HepG2 (cell line): ENCODE data around the gene NCBP3. TPM values are rescaled to one million over a fixed set of nuclear protein-coding genes. Genes with fewer than 3 reads are reported as not detected.

Experiments used
- CBX5 ChIP-seq: sonication (generic); formaldehyde crosslinking; IDR thresholded peaks from 2 replicates; pipeline ENCODE4 v1.4.0; 2020; ENCODE audit warnings: missing genetic modification reagents, borderline replicate concordance
- CEBPG ChIP-seq: IDR thresholded peaks from 2 replicates; pipeline ENCODE4 v1.6.1; 2016
- ELF3 ChIP-seq: IDR thresholded peaks from 2 replicates; pipeline ENCODE4 v1.6.1; 2016; ENCODE audit warnings: missing genetic modification reagents, missing compliant biosample characterization
- ESRRA ChIP-seq: sonication (generic); formaldehyde crosslinking; IDR thresholded peaks from 2 replicates; pipeline ENCODE4 v1.5.1; 2020; ENCODE audit warnings: mild to moderate bottlenecking, low read depth, missing genetic modification reagents
- ETV6 ChIP-seq: sonication (generic); formaldehyde crosslinking; conservative IDR thresholded peaks from 2 replicates; pipeline ENCODE4 v1.4.0; 2020; ENCODE audit warnings: missing genetic modification reagents
- GABPA ChIP-seq, 2 experiments: IDR thresholded peaks; 2 replicates each; pipeline ENCODE4 v1.6.1; 2011 to 2016; ENCODE audit warnings: low read depth in 2 of 2, low read length in 1 of 2, missing biosample characterization in 1 of 2, missing genetic modification characterization in 1 of 2
- HIC2 ChIP-seq: sonication (generic); formaldehyde crosslinking; IDR thresholded peaks from 2 replicates; pipeline ENCODE4 v1.9.0; 2022; ENCODE audit warnings: low read depth, missing genetic modification reagents
- HMG20A ChIP-seq: IDR thresholded peaks from 2 replicates; pipeline ENCODE4 v1.6.1; 2016; ENCODE audit warnings: borderline replicate concordance
- HNF4A ChIP-seq: sonication (generic); formaldehyde crosslinking; IDR thresholded peaks from 2 replicates; pipeline ENCODE4 v1.4.0; 2020; ENCODE audit warnings: missing genetic modification reagents
- HNRNPH1 ChIP-seq: fragments of 200-400 bp; formaldehyde crosslinking; optimal IDR thresholded peaks from 2 replicates; pipeline ENCODE3; 2017; ENCODE audit warnings: mild to moderate bottlenecking, low read depth, low read length
- KMT2B ChIP-seq: IDR thresholded peaks from 2 replicates; pipeline ENCODE4 v1.6.1; 2016; ENCODE audit warnings: missing genetic modification reagents, missing compliant biosample characterization
- MIXL1 ChIP-seq: IDR thresholded peaks from 2 replicates; pipeline ENCODE4 v1.6.1; 2016
- NCOA2 ChIP-seq: sonication (generic); formaldehyde crosslinking; IDR thresholded peaks from 2 replicates; pipeline ENCODE4 v1.8.0; 2022; ENCODE audit warnings: inconsistent platforms
- NPAS2 ChIP-seq: sonication (generic); formaldehyde crosslinking; IDR thresholded peaks from 2 replicates; pipeline ENCODE4 v1.8.0; 2022; ENCODE audit warnings: mild to moderate bottlenecking, missing genetic modification reagents, borderline replicate concordance
- PHF21A ChIP-seq: sonication (generic); formaldehyde crosslinking; IDR thresholded peaks from 2 replicates; pipeline ENCODE4 v1.5.0; 2020; ENCODE audit warnings: mild to moderate bottlenecking, missing genetic modification reagents
- POLR2G ChIP-seq: fragments of 200-400 bp; formaldehyde crosslinking; IDR thresholded peaks from 2 replicates; pipeline ENCODE4 v1.6.1; 2018; ENCODE audit warnings: mild to moderate bottlenecking, low read depth, low read length, moderate library complexity
- SMC3 ChIP-seq: IDR thresholded peaks from 2 replicates; pipeline ENCODE4 v1.6.1; 2011; ENCODE audit warnings: low read length, improper control_type of control experiment
- SNAPC5 ChIP-seq: sonication (generic); formaldehyde crosslinking; IDR thresholded peaks from 2 replicates; pipeline ENCODE4 v1.8.1; 2023; ENCODE audit warnings: mild to moderate bottlenecking, missing genetic modification reagents, borderline replicate concordance
- TRIM24 ChIP-seq: sonication (generic); formaldehyde crosslinking; IDR thresholded peaks from 2 replicates; pipeline ENCODE4 v1.8.0; 2022; ENCODE audit warnings: mild to moderate bottlenecking, missing genetic modification reagents
- ZNF331 ChIP-seq: sonication (generic); formaldehyde crosslinking; IDR thresholded peaks from 2 replicates; pipeline ENCODE4 v1.4.0; 2020; ENCODE audit warnings: missing genetic modification reagents
- ZNF430 ChIP-seq: sonication (generic); formaldehyde crosslinking; IDR thresholded peaks from 2 replicates; pipeline ENCODE4 v1.9.0; 2021; ENCODE audit warnings: mild to moderate bottlenecking, missing genetic modification reagents
- ZNF703 ChIP-seq: sonication (generic); formaldehyde crosslinking; IDR thresholded peaks from 2 replicates; pipeline ENCODE4 v1.5.1; 2020; ENCODE audit warnings: missing genetic modification reagents, mild to moderate bottlenecking, moderate library complexity, borderline replicate concordance
- ZNF772 ChIP-seq: sonication (generic); formaldehyde crosslinking; IDR thresholded peaks from 2 replicates; pipeline ENCODE4 v1.5.0; 2020; ENCODE audit warnings: mild to moderate bottlenecking, missing genetic modification reagents
- polyA plus RNA-seq, 8 experiments: library from polyadenylated mRNA; depleted of rRNA in 3 of 8; stranded (reverse) in 7 of 8; unstranded in 1 of 8; fragments of >200 nt; fragmentation: Illumina TruSeq in 4 of 8; extraction: Trizol in 4 of 8; gene quantifications; 2 replicates each; pipeline versions ENCODE4 v1.2.1 to v1.2.3, GENCODE V29; 2011 to 2016; ENCODE audit warnings: low read depth in 4 of 8, missing spikeins in 1 of 8, mixed read lengths in 1 of 8; ENCODE audit not compliant: insufficient read depth in 1 of 8
- total RNA-seq, 5 experiments: library from RNA; depleted of rRNA; stranded (reverse); fragments of >200 nt; fragmentation: Illumina TruSeq; extraction: Trizol; gene quantifications; 2 replicates each; pipeline ENCODE4 v1.2.3, GENCODE V29; 2016; ENCODE audit warnings: low read depth in 1 of 5
- TF ChIP-seq, protein P1 (sequence below): sonication (generic); formaldehyde crosslinking; conservative IDR thresholded peaks from 2 replicates; pipeline ENCODE4 v1.8.1; 2023; ENCODE audit warnings: missing genetic modification reagents
- TF ChIP-seq, protein P2 (sequence below): sonication (generic); IDR thresholded peaks from 2 replicates; pipeline ENCODE4 v1.6.1; 2016; ENCODE audit warnings: low read depth, borderline replicate concordance
- TF ChIP-seq, protein P3 (sequence below): sonication (generic); formaldehyde crosslinking; IDR thresholded peaks from 2 replicates; pipeline ENCODE4 v1.5.0; 2020; ENCODE audit warnings: missing genetic modification reagents, mild to moderate bottlenecking, borderline replicate concordance

Gene NCBP3
- total and polyA plus RNA-seq, 2 of the 13 experiments (the other 11 are each of a cell fraction or from before 2014, with no cell fraction given) = 19.5 to 24.8 TPM

DNA sequence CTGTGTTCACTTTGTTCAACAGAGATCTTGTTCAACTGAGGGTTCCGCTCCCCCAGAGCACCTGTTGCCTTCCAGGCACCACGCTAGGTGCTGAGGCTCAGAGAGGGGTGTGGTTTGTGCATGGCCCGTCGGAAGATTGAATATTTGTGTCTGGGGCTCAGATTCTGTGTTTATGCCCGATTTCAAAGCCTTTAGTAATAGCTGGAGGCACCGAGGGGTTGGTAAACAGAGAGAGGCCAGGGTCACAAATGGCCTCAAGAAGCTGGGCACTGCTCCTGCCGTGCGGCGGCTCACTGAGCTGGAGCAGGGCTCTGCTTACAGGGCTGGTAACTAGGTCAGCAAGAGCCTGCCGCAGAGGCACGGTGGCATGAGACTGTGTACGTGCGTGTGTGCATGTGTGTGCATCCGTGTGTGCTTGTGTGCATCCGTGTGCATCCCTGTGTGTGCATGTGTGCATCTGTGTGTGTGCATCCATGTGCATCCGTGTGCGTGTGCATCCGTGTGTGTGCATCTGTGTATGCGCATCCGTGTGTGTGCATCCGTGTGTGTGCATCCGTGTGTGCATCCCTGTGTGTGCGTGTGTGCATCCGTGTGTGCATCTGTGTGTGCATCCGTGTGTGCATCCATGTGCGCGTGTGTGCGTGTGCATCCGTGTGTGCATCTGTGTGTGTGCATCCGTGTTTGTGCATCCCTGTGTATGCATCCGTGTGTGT lies 50.5 kb downstream of the NCBP3 start (continued):
- TF ChIP-seq ZNF430 (CRISPR knock-in tag) = peak; percentile 14; the same call in 1 of the 2 replicates
- TF ChIP-seq ELF3 (CRISPR knock-in tag) = no peak; the same call in 1 of the 2 replicates
- TF ChIP-seq ESRRA (CRISPR knock-in tag) = peak; percentile 23; the same call in 1 of the 2 replicates
- no peak for TF ChIP-seq NPAS2 (CRISPR knock-in tag)
- peak; percentile 75 for TF ChIP-seq PHF21A
- TF ChIP-seq CBX5 (CRISPR knock-in tag) = no peak
- TF ChIP-seq POLR2G = peak; percentile 66; the same call in 1 of the 2 replicates
- TF ChIP-seq ZNF331 (CRISPR knock-in tag) = peak; percentile 26; the same call in 1 of the 2 replicates
- TF ChIP-seq SMC3 = 0 out of 2 replicates have a peak, but pooled peaks have one; percentile 6
- TF ChIP-seq, protein P1, sequence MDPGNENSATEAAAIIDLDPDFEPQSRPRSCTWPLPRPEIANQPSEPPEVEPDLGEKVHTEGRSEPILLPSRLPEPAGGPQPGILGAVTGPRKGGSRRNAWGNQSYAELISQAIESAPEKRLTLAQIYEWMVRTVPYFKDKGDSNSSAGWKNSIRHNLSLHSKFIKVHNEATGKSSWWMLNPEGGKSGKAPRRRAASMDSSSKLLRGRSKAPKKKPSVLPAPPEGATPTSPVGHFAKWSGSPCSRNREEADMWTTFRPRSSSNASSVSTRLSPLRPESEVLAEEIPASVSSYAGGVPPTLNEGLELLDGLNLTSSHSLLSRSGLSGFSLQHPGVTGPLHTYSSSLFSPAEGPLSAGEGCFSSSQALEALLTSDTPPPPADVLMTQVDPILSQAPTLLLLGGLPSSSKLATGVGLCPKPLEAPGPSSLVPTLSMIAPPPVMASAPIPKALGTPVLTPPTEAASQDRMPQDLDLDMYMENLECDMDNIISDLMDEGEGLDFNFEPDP (CRISPR knock-in tag) = 0 out of 2 replicates have a peak, but pooled peaks have one; percentile 65
- TF ChIP-seq, protein P2, sequence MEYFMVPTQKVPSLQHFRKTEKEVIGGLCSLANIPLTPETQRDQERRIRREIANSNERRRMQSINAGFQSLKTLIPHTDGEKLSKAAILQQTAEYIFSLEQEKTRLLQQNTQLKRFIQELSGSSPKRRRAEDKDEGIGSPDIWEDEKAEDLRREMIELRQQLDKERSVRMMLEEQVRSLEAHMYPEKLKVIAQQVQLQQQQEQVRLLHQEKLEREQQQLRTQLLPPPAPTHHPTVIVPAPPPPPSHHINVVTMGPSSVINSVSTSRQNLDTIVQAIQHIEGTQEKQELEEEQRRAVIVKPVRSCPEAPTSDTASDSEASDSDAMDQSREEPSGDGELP = peak; percentile 52; the same call in 1 of the 2 replicates
- TF ChIP-seq ZNF772 = peak; percentile 41; the same call in 1 of the 2 replicates
- peak; percentile 50; the same call in 1 of the 2 replicates for TF ChIP-seq HNF4A
- no peak; the same call in 1 of the 2 replicates for TF ChIP-seq ETV6 (CRISPR knock-in tag)
- TF ChIP-seq KMT2B (CRISPR knock-in tag) = 0 out of 2 replicates have a peak, but pooled peaks have one; percentile 16
- peak; percentile 76; the same call in 1 of the 2 replicates for TF ChIP-seq HIC2 (CRISPR knock-in tag)
- no peak for TF ChIP-seq SNAPC5 (CRISPR knock-in tag)
- TF ChIP-seq CEBPG (CRISPR knock-in tag) = peak; percentile 51; the same call in 1 of the 2 replicates
- TF ChIP-seq GABPA (IDR thresholded peaks at IDR 0.05; ENCODE audit: low read depth, low read length) = no peak
- no peak for TF ChIP-seq GABPA (CRISPR knock-in tag; IDR thresholded peaks at IDR 0.05; ENCODE audit: low read depth)
- peak; percentile 74 for TF ChIP-seq NCOA2
- TF ChIP-seq TRIM24 (CRISPR knock-in tag) = 0 out of 2 replicates have a peak, but pooled peaks have one; percentile 44
- TF ChIP-seq HNRNPH1 = no peak
- no peak; the same call in 1 of the 2 replicates for TF ChIP-seq ZNF703 (CRISPR knock-in tag)
- peak; percentile 51; the same call in 1 of the 2 replicates for TF ChIP-seq HMG20A
- TF ChIP-seq MIXL1 (CRISPR knock-in tag) = peak; percentile 22; the same call in 1 of the 2 replicates
- TF ChIP-seq, protein P3, sequence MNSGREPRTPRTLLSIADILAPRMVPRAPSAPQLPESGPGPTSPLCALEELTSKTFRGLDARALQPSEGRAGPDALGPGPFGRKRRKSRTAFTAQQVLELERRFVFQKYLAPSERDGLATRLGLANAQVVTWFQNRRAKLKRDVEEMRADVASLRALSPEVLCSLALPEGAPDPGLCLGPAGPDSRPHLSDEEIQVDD (CRISPR knock-in tag) = 0 out of 2 replicates have a peak, but pooled peaks have one; percentile 73
